GM18508 (cell line): Measurements from ENCODE around the gene RADIL.

ENCODE experiments used
- ATAC-seq: cut with Tn5 transposase; IDR thresholded peaks from one replicate; pipeline ENCODE4 v1.9.1; 2021; ENCODE audit warnings: moderate number of reproducible peaks; ENCODE audit not compliant: insufficient read depth, unreplicated experiment

The RADIL gene

DNA sequence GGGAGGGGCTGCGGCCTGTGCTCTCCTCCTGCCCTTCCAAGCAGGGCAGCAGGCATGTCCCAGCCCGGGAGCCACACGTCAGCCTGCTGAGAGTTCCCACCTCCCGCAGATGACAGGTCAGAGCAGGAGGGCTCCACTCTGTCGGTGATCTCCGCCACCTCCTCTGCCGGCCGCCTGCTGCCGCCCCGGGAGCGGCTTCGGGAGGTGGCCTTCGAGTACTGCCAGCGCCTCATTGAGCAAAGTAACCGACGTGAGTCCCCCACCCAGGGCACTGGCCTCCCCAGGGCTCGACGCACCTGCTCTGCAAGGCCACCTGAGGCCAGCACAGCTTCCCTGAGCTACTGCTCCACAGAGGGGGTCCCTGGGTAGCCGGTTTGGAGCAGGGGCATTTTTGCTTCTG lies 98.7 kb downstream of the RADIL start:
- no peak for ATAC-seq

- no peak for ATAC-seq
Observed at GRCh38 chr7:4783762-4784351, 99.7 kb downstream of the RADIL start.

- ATAC-seq: no peak
Observed at GRCh38 chr7:4783292-4783652, 100.2 kb downstream of the RADIL start.

GRCh38 chr7:4782333-4783291 lies 100.9 kb downstream of the RADIL start:
- ATAC-seq: no peak

DNA sequence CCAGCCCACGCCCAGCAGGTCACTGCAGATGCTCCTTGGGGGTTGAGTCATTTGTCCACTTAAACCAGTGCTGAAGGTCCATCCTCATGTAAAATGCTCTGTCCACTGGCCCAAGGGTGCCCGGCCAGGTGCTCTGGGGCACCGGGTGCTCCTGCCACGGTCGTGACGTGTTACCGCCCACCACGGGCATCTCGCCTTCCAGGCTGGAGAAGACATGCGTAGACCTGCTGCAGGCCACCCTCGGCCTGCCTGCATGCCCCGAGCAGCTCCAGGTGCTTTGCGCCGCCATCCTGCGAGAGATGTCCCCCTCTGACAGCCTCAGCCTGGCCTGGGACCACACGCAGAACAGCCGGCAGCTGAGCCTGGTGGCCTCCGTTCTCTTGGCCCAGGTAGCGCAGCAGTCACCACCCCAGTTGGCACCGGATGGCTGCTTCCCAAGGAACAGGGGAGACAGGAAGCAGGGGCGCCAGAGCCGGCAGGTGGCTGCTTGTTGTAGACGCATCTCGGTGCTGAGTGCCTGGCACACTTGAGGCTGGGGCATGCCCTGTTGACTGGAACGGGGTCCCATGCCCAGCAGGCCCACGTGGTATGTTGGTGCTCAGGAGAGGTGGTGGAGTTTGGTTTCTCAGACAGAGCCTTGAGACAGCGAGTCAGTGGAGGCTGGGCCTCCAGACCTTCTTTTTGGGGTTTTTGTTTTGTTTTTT lies 102.0 kb downstream of the RADIL start:
- ATAC-seq: no peak

DNA sequence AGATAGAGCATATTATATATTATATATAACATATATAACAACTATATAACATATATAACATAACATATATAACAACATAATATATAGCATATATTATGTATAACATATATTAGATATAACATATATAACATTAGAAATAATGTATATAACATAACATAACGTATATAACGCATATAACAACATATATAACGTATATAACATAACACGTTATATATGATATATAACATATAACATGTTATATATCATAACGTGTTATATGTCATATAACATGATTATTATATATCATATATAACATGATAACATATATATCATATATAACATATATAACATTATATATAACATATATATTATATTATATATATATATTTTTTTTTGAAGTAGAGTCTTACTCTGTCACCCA lies 104.4 kb downstream of the RADIL start:
- no peak for ATAC-seq

GRCh38 chr7:4775848-4776623 lies 107.5 kb downstream of the RADIL start:
- ATAC-seq: peak; percentile 8

DNA sequence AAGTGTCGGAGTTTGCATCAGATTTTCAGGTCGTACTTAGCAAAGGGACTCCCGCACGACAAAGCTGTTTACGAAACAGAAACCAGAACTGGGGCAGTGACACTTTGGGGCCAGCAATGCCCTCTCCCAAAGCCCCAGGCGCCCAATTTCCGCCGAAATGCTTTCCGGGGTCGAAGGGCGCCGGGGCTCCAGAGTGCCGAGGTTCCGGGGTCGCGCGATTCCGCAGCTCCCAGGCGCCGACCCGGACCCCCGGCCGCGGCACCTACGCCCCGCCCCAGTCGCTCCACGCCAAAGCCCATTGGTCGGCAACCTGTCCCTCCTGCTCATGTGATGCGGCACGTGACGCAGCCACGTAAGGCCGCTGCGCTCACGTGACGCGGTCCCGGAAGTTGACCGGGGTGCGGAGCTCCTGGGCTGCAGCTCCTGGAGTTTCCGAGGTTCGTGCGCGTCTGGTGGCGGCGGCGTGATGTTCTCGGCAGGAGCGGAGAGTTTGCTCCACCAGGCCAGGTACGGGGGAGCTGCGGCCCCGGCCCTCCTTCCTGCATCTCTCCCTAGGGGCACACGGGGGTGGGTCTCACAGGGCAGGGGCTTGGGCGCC lies 108.2 kb downstream of the RADIL start, which contains the start of gene AP5Z1:
TSS of gene AP5Z1 (plus strand) at position 374 of the 598 bp plus-strand sequence. CDS start at position 467, 93 bp downstream.
- ATAC-seq: peak; percentile 56

DNA sequence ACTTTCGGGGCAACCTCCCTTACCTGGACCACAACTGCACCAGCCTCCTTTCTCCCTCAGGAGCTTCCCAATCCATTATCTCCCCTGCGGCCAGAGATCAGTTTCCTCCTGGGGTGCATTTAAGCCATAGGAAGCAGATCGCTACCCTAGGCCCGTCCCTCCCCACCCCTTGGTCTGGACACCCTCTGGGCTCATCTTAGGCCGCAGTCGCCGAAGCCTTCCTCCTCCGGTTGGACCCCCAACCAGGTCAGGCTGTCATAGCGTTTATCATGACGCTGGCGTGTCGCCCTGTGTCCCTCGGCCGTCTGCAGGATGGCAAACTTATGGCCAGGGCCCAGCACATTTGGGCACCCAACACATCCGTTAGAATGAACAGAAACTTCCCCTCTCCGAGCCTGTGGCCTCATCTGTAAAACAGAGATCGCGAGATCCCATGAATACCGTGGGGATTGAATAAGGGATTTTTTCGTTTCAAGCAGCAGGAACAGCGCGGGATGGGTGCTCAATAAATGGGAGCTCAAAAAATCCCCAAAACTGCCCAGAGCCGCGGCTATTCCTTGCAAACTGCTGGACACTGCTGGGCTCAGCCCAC lies 108.8 kb downstream of the RADIL start:
- ATAC-seq: peak; percentile 13

DNA sequence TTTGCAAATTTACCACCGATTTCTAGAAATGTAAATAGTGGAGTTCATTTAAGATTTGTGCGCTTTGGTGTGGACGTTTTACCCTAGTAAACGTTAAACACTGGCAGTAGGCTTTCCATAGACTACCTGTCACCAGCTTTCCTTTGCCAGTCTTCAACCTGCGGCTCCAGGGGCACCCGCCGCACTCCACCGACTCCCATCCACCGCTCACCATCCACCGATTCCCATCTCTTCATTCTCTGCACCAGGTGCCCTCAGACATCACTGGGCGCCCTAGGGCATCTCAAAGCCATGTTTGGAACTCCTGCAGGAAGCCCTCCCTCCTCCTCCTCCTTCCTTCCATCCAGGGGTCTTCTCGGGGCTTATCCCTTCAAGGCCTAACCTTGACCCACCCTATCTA lies 109.5 kb downstream of the RADIL start:
- ATAC-seq: no peak

- ATAC-seq: no peak
Observed at GRCh38 chr7:4772306-4772705, 111.2 kb downstream of the RADIL start.

DNA sequence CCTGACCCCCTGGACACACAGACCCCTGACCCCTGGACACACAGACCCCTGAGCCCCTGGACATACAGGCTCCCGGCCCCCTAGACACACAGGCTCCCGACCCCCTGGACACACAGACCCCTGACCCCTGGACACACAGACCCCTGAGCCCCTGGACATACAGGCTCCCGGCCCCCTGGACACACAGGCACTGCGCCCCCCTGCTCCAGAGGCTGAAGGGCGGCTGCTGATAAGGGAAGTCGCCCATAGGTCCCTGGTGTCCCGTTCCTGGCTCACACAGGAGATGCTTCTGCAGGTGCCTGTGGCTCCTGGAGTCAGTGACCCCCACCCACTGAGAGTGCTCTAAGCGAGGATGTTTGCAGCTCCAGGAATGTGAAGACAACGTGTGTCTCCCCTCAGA lies 111.8 kb downstream of the RADIL start:
- no peak for ATAC-seq

DNA sequence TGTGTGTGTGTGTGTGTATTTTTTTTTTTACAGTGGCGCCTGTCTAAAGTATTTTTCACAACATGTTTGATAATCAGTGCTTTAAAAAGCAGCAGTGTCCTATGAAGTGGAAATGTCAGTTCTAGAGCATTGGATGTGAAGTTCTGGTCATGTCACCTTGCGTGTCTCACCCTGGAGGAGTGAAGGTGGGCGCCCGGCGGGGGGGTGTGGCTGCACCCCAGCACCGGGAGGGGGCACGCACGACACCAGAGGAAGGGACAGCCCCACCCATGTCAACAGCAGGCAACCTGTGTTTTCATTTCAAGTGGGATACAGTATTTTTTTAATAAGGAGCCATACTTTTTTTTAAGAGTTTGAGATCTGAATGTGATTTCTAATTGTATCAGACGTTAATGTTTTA lies 112.6 kb downstream of the RADIL start:
- ATAC-seq: no peak

GRCh38 chr7:4769761-4770160 lies 113.8 kb downstream of the RADIL start:
- ATAC-seq: no peak

DNA sequence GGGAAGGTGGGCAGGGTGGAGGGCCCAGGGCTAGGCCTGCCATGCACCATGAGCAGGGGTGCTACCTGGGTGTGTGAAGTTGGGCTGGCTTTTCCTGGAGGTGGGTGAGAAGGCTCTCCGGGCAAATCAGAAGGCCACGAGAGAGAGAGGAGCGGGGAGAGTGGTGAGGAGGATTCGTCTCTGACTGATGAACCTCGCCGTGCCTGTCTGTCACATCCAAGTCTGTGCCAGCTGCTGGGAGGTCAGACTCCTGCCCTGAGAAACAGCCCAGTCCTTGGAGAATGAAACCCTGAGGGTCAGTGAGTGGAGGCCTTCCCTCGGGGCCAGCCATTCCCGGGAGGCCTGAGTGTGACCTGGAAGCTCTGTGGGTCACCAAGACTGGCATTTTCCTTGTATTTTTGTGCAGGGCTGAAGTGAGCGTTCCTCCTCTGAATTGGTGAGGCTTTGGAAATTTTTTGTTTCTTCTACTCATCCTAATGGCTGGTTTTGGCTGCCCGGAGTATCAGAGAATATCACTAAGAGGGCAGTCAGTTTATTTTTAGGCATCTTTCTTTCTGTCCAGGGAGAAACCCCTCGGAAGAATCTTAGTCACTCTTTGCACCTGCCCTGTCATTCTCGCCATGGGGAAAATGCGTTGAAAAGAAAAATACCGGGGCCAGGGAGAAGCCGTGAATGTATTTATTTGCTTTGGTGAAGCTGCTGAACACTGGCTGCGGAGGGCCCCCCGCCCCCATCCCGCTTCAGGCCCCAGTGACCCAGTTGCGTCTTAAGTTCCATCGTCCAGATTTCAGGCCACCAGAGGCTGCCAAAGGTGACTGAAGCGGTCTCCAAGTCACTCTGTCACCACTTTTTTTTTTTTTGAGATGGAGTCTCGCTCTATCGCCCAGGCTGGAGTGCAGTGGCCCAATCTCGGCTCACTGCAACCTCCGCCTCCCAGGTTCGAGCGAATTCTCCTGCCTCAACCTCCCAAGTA lies 114.6 kb downstream of the RADIL start:
- no peak for ATAC-seq

DNA sequence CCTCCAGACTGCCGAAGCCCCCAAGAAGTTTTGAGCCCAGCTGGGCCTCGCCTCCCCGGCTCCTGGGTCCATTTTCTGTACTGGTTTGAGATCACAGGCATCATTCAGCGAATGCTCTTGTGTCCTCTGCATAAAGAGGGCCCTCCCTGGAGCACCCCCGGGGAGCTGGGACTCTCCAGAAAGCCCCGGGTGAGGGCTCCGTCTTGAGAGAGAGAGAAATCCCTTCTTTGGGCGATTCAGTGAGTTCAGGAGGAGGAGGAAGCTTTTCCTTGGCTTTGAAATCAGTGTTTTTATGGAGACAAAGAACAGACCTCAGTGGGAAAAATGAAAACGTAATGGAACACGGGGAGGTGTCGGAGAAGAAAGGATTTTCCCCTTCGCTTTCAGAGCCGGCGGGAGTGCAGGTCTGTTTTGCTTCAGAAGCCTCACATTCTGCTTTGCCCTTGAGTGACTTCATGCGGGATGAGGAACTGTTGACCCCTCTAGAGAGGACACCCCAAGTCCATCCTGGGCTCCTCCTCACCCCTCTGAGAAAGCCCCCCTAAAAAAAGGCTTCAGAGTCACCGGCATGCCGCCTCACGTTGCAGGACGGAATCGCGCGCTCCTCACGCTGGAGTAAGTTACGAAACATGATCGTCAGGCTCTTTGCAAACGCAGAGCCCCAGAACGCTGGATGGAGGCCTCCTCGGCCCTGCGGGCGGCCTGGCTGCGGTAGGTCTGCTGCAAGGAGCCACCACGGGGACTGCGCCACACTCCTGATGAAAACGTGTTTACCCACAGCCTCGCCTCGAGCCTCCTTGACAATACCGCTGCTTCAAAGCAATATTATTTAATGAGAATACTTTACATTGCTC lies 116.6 kb downstream of the RADIL start:
- ATAC-seq: no peak

DNA sequence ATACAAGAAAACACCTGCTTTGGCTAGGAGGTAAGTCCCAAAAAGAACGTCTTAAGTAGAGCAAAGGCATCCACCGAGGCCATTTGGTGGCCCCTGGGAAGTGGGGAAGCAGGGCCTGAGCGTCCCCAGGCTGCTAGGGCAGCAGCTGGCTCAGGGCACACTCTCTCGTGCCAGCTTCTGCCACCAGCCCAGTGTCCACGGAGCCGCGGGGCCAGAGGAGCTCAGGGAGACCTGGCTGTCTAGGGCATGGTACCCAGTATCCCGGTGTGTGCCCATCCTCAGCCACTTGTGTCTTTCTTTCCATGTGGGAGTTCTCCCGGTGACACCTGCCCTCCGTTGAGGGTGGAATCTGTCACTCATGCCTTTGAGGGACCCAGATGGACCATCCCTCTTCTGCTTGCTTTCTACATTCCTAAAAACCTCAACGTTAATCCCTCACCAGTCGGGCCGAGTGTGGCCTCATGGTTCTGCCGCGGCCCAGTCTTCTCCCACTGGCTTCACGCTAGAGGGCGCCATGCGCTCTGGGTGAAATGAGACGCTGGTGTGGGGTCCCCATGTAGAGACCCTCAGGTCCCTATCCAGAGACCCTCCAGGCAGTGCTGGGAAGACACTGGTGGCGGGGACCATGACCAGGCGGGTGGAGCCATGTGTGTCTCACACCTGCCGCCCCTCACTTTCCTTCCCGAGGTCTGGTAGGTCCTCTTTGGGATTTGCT lies 117.6 kb downstream of the RADIL start:
- no peak for ATAC-seq
